SK-N-MC (cell line): ENCODE measurements around the gene TOP2B.
A peak's percentile ranks its signal among the peaks of the same experiment; 100 is the strongest.

Source experiments
- DNase-seq: peaks from one replicate; pipeline ENCODE4 v3.0.0-alpha.2; 2011; ENCODE audit warnings: low read depth, low spot score
- H3K27ac ChIP-seq: fragments of 200-600 bp; sonication (generic); 2 replicates; pipeline ENCODE4 v1.5.1; 2016; ENCODE audit warnings: mixed run types
- H3K36me3 ChIP-seq: fragments of 200-600 bp; sonication (generic); 2 replicates; pipeline ENCODE4 v1.6.1; 2017; ENCODE audit warnings: antibody characterized with exemption, low read length, mixed read lengths; ENCODE audit not compliant: insufficient read depth
- H3K4me3 ChIP-seq: fragments of 200-600 bp; sonication (generic); 2 replicates; pipeline ENCODE4 v1.5.1; 2016
- H3K9ac ChIP-seq: fragments of 200-600 bp; sonication (generic); 2 replicates; pipeline ENCODE4 v1.8.0; 2017; ENCODE audit warnings: mixed run types, mixed read lengths; ENCODE audit not compliant: insufficient read length
- H3K9me3 ChIP-seq: fragments of 200-600 bp; sonication (generic); 2 replicates; pipeline ENCODE4 v1.6.1; 2017; ENCODE audit warnings: low read depth, mild to moderate bottlenecking, antibody characterized with exemption, low read length, moderate library complexity, mixed read lengths
- EZH2 ChIP-seq: fragments of 200-600 bp; sonication (generic); IDR thresholded peaks from one replicate; pipeline ENCODE4 v1.6.1; 2017; ENCODE audit warnings: antibody characterized with exemption
- FOXP2 ChIP-seq: optimal IDR thresholded peaks from 2 replicates; pipeline ENCODE3; 2011; ENCODE audit warnings: mild to moderate bottlenecking, moderate library complexity; ENCODE audit not compliant: insufficient read depth; ENCODE audit errors: extremely low read length, control extremely low read depth
- POLR2AphosphoS5 ChIP-seq: IDR thresholded peaks from 2 replicates; pipeline ENCODE4 v1.6.1; 2012; ENCODE audit warnings: mild to moderate bottlenecking, low read depth, low read length, borderline replicate concordance

The TOP2B gene

GRCh38 chr3:25648925-25649830 is 15.5 kb downstream of the TOP2B start:
- Histone ChIP-seq H3K9ac (no peak overlapping the region), H3K36me3 (no peaks in the 10 kb centered on the region), H3K9me3 (no peaks in the 10 kb centered on the region), H3K4me3 (no peak overlapping the region), H3K27ac (no peak overlapping the region)
- TF ChIP-seq FOXP2 (no peak), POLR2AphosphoS5 (no peak), EZH2 (no peak)
- DNase-seq = no peak

GRCh38 chr3:25648107-25648535 is 16.6 kb downstream of the TOP2B start:
- Histone ChIP-seq H3K27ac (no peak overlapping the region), H3K9me3 (no peaks in the 10 kb centered on the region), H3K9ac (no peak overlapping the region), H3K36me3 (no peaks in the 10 kb centered on the region), H3K4me3 (no peak overlapping the region)
- TF ChIP-seq FOXP2 = no peak
- TF ChIP-seq EZH2 = no peak
- no peak for TF ChIP-seq POLR2AphosphoS5
- DNase-seq = peak; percentile 42

- DNase-seq = no peak
- Histone ChIP-seq H3K9me3 (no peaks in the 10 kb centered on the region), H3K9ac (no peak overlapping the region), H3K27ac (no peak overlapping the region), H3K36me3 (peaks cover 18% of the 10 kb centered on the region), H3K4me3 (no peak overlapping the region)
- TF ChIP-seq FOXP2 (no peak), EZH2 (no peak), POLR2AphosphoS5 (no peak)
Observed at GRCh38 chr3:25635038-25635437, 29.7 kb downstream of the TOP2B start.

GRCh38 chr3:25633919-25634318 is 30.8 kb downstream of the TOP2B start:
- H3K27ac ChIP-seq = no peak overlapping the region
- H3K36me3 ChIP-seq = peaks cover 24% of the 10 kb centered on the region
- no peak overlapping the region for H3K9ac ChIP-seq
- H3K4me3 ChIP-seq = no peak overlapping the region
- no peaks in the 10 kb centered on the region for H3K9me3 ChIP-seq
- TF ChIP-seq POLR2AphosphoS5 (no peak), EZH2 (no peak), FOXP2 (no peak)
- no peak for DNase-seq

- H3K36me3 ChIP-seq = peaks cover 28% of the 10 kb centered on the region
- TF ChIP-seq FOXP2 (no peak), EZH2 (no peak), POLR2AphosphoS5 (no peak)
- no peak overlapping the region for H3K27ac ChIP-seq
- DNase-seq = no peak
- no peak overlapping the region for H3K9ac ChIP-seq
- H3K9me3 ChIP-seq = no peaks in the 10 kb centered on the region
- H3K4me3 ChIP-seq = no peak overlapping the region
Observed at GRCh38 chr3:25631989-25632388, 32.7 kb downstream of the TOP2B start.

- Histone ChIP-seq H3K27ac (no peak overlapping the region), H3K9me3 (no peaks in the 10 kb centered on the region), H3K4me3 (no peak overlapping the region), H3K9ac (no peak overlapping the region), H3K36me3 (peaks cover 35% of the 10 kb centered on the region; the same call in 1 of the 2 replicates)
- TF ChIP-seq EZH2 = no peak
- TF ChIP-seq FOXP2 = no peak
- TF ChIP-seq POLR2AphosphoS5 = no peak
- DNase-seq = no peak
Observed at GRCh38 chr3:25621087-25621486, 43.6 kb downstream of the TOP2B start.

GRCh38 chr3:25620493-25620892 is 44.2 kb downstream of the TOP2B start:
- Histone ChIP-seq H3K36me3 (peaks cover 32% of the 10 kb centered on the region; the same call in 1 of the 2 replicates), H3K27ac (no peak overlapping the region), H3K9ac (no peak overlapping the region), H3K9me3 (no peaks in the 10 kb centered on the region), H3K4me3 (no peak overlapping the region)
- no peak for DNase-seq
- TF ChIP-seq FOXP2 (no peak), EZH2 (no peak), POLR2AphosphoS5 (no peak)

GRCh38 chr3:25619382-25619781 is 45.3 kb downstream of the TOP2B start:
- TF ChIP-seq EZH2 (no peak), POLR2AphosphoS5 (no peak), FOXP2 (no peak)
- Histone ChIP-seq H3K27ac (no peak overlapping the region), H3K4me3 (no peak overlapping the region), H3K9me3 (no peaks in the 10 kb centered on the region), H3K9ac (no peak overlapping the region), H3K36me3 (peaks cover 27% of the 10 kb centered on the region)
- DNase-seq = no peak

GRCh38 chr3:25618028-25618427 is 46.7 kb downstream of the TOP2B start:
- no peak overlapping the region for H3K27ac ChIP-seq
- no peak for DNase-seq
- H3K4me3 ChIP-seq = no peak overlapping the region
- H3K36me3 ChIP-seq = peaks cover 14% of the 10 kb centered on the region
- H3K9me3 ChIP-seq = no peaks in the 10 kb centered on the region
- TF ChIP-seq FOXP2 (no peak), EZH2 (no peak), POLR2AphosphoS5 (no peak)
- H3K9ac ChIP-seq = no peak overlapping the region
